ENCODE measurements around the gene MAP1B.

Gene MAP1B

GRCh38 chr5:72106817-72107130 lies 501 bp upstream of the MAP1B start:
- peak overlapping the region; percentile 97 for H3K4me3 ChIP-seq (ENCODE audit: low read length)
- H3K9me3 ChIP-seq (replicated peaks; ENCODE audit: low read length): no peaks in the 10 kb centered on the region
- no peaks in the 10 kb centered on the region for H3K27me3 ChIP-seq (ENCODE audit: control insufficient read depth, insufficient read depth, low read length)
- peaks cover 25% of the 10 kb centered on the region for H3K4me1 ChIP-seq (ENCODE audit: control insufficient read depth, insufficient read depth, low read length)
- H3K4me2 ChIP-seq (ENCODE audit: low read length): peak overlapping the region; percentile 93
- H3K9ac ChIP-seq (ENCODE audit: low read depth, low read length): peak overlapping the region; percentile 89
- peaks cover 9% of the 10 kb centered on the region for H3K36me3 ChIP-seq (ENCODE audit: insufficient read depth, low read length)

GRCh38 chr5:72107901-72108201 lies 576 bp downstream of the MAP1B start:
- Histone ChIP-seq H3K9ac (ENCODE audit: low read depth, low read length) (peak overlapping the region; percentile 89), H3K9me3 (replicated peaks; ENCODE audit: low read length) (no peaks in the 10 kb centered on the region), H3K4me1 (ENCODE audit: control insufficient read depth, insufficient read depth, low read length) (peaks cover 24% of the 10 kb centered on the region), H3K36me3 (ENCODE audit: insufficient read depth, low read length) (peaks cover 9% of the 10 kb centered on the region), H3K4me2 (ENCODE audit: low read length) (peak overlapping the region; percentile 93), H3K4me3 (ENCODE audit: low read length) (peak overlapping the region; percentile 97), H3K27me3 (ENCODE audit: control insufficient read depth, insufficient read depth, low read length) (no peaks in the 10 kb centered on the region)

GRCh38 chr5:72108202-72109061 lies 1.2 kb downstream of the MAP1B start:
- H3K36me3 ChIP-seq (ENCODE audit: insufficient read depth, low read length): peaks cover 9% of the 10 kb centered on the region
- H3K4me1 ChIP-seq (ENCODE audit: control insufficient read depth, insufficient read depth, low read length): peaks cover 24% of the 10 kb centered on the region
- H3K4me3 ChIP-seq (ENCODE audit: low read length): peak overlapping the region; percentile 97
- peak overlapping the region; percentile 89 for H3K9ac ChIP-seq (ENCODE audit: low read depth, low read length)
- no peaks in the 10 kb centered on the region for H3K27me3 ChIP-seq (ENCODE audit: control insufficient read depth, insufficient read depth, low read length)
- H3K4me2 ChIP-seq (ENCODE audit: low read length): peak overlapping the region; percentile 93
- no peaks in the 10 kb centered on the region for H3K9me3 ChIP-seq (replicated peaks; ENCODE audit: low read length)

GRCh38 chr5:72109062-72109411 lies 1.8 kb downstream of the MAP1B start:
- no peaks in the 10 kb centered on the region for H3K27me3 ChIP-seq (ENCODE audit: control insufficient read depth, insufficient read depth, low read length)
- peak overlapping the region; percentile 89 for H3K9ac ChIP-seq (ENCODE audit: low read depth, low read length)
- H3K4me2 ChIP-seq (ENCODE audit: low read length): peak overlapping the region; percentile 93
- peaks cover 13% of the 10 kb centered on the region for H3K36me3 ChIP-seq (ENCODE audit: insufficient read depth, low read length)
- no peaks in the 10 kb centered on the region for H3K9me3 ChIP-seq (replicated peaks; ENCODE audit: low read length)
- H3K4me1 ChIP-seq (ENCODE audit: control insufficient read depth, insufficient read depth, low read length): peaks cover 24% of the 10 kb centered on the region
- peak overlapping the region; percentile 97 for H3K4me3 ChIP-seq (ENCODE audit: low read length)

- H3K27me3 ChIP-seq (ENCODE audit: control insufficient read depth, insufficient read depth, low read length): no peaks in the 10 kb centered on the region
- peak overlapping the region; percentile 89 for H3K9ac ChIP-seq (ENCODE audit: low read depth, low read length)
- H3K9me3 ChIP-seq (replicated peaks; ENCODE audit: low read length): no peaks in the 10 kb centered on the region
- peak overlapping the region; percentile 97 for H3K4me3 ChIP-seq (ENCODE audit: low read length)
- peaks cover 24% of the 10 kb centered on the region for H3K4me1 ChIP-seq (ENCODE audit: control insufficient read depth, insufficient read depth, low read length)
- H3K36me3 ChIP-seq (ENCODE audit: insufficient read depth, low read length): peaks cover 19% of the 10 kb centered on the region
- peak overlapping the region; percentile 93 for H3K4me2 ChIP-seq (ENCODE audit: low read length)
These were observed 2.4 kb downstream of the MAP1B start for GRCh38 chr5:72109625-72110024.

- Histone ChIP-seq H3K36me3 (ENCODE audit: insufficient read depth, low read length) (peaks cover 28% of the 10 kb centered on the region), H3K4me3 (ENCODE audit: low read length) (peak overlapping the region; percentile 97), H3K27me3 (ENCODE audit: control insufficient read depth, insufficient read depth, low read length) (no peaks in the 10 kb centered on the region)
These were observed 3.2 kb downstream of the MAP1B start for GRCh38 chr5:72110394-72111013.

GRCh38 chr5:72112389-72112788 lies 5.1 kb downstream of the MAP1B start:
- H3K4me2 ChIP-seq (ENCODE audit: low read length): peak overlapping the region; percentile 12
- no peaks in the 10 kb centered on the region for H3K9me3 ChIP-seq (replicated peaks; ENCODE audit: low read length)
- no peaks in the 10 kb centered on the region for H3K27me3 ChIP-seq (ENCODE audit: control insufficient read depth, insufficient read depth, low read length)
- H3K4me1 ChIP-seq (ENCODE audit: control insufficient read depth, insufficient read depth, low read length): peaks cover 20% of the 10 kb centered on the region
- peaks cover 47% of the 10 kb centered on the region for H3K36me3 ChIP-seq (ENCODE audit: insufficient read depth, low read length)
- no peak overlapping the region for H3K4me3 ChIP-seq (ENCODE audit: low read length)
- H3K9ac ChIP-seq (ENCODE audit: low read depth, low read length): no peak overlapping the region

More at GRCh38 chr5:72110394-72111013, 3.2 kb downstream of the MAP1B start:
- H3K4me2 ChIP-seq (ENCODE audit: low read length): peak overlapping the region; percentile 93
- H3K9me3 ChIP-seq (replicated peaks; ENCODE audit: low read length): no peaks in the 10 kb centered on the region
- peak overlapping the region; percentile 89 for H3K9ac ChIP-seq (ENCODE audit: low read depth, low read length)
- H3K4me1 ChIP-seq (ENCODE audit: control insufficient read depth, insufficient read depth, low read length): peaks cover 24% of the 10 kb centered on the region

GRCh38 chr5:72114629-72115028 lies 7.4 kb downstream of the MAP1B start:
- Histone ChIP-seq H3K4me1 (ENCODE audit: control insufficient read depth, insufficient read depth, low read length) (peaks cover 17% of the 10 kb centered on the region), H3K36me3 (ENCODE audit: insufficient read depth, low read length) (peaks cover 66% of the 10 kb centered on the region), H3K27me3 (ENCODE audit: control insufficient read depth, insufficient read depth, low read length) (no peaks in the 10 kb centered on the region), H3K9me3 (replicated peaks; ENCODE audit: low read length) (no peaks in the 10 kb centered on the region), H3K9ac (ENCODE audit: low read depth, low read length) (no peak overlapping the region), H3K4me3 (ENCODE audit: low read length) (no peak overlapping the region), H3K4me2 (ENCODE audit: low read length) (no peak overlapping the region)

- no peak overlapping the region for H3K4me2 ChIP-seq (ENCODE audit: low read length)
- H3K9me3 ChIP-seq (replicated peaks; ENCODE audit: low read length): no peaks in the 10 kb centered on the region
- H3K36me3 ChIP-seq (ENCODE audit: insufficient read depth, low read length): peaks cover 63% of the 10 kb centered on the region
- no peak overlapping the region for H3K9ac ChIP-seq (ENCODE audit: low read depth, low read length)
- H3K4me3 ChIP-seq (ENCODE audit: low read length): no peak overlapping the region
- peaks cover 10% of the 10 kb centered on the region for H3K4me1 ChIP-seq (ENCODE audit: control insufficient read depth, insufficient read depth, low read length)
- H3K27me3 ChIP-seq (ENCODE audit: control insufficient read depth, insufficient read depth, low read length): no peaks in the 10 kb centered on the region
These were observed 8.0 kb downstream of the MAP1B start for GRCh38 chr5:72115296-72115695.

- Histone ChIP-seq H3K4me2 (ENCODE audit: low read length) (no peak overlapping the region), H3K9me3 (replicated peaks; ENCODE audit: low read length) (no peaks in the 10 kb centered on the region), H3K4me3 (ENCODE audit: low read length) (no peak overlapping the region), H3K4me1 (ENCODE audit: control insufficient read depth, insufficient read depth, low read length) (peaks cover 3% of the 10 kb centered on the region), H3K27me3 (ENCODE audit: control insufficient read depth, insufficient read depth, low read length) (no peaks in the 10 kb centered on the region), H3K36me3 (ENCODE audit: insufficient read depth, low read length) (peaks cover 79% of the 10 kb centered on the region), H3K9ac (ENCODE audit: low read depth, low read length) (no peak overlapping the region)
These were observed 10.0 kb downstream of the MAP1B start for GRCh38 chr5:72117307-72117706.

- H3K9me3 ChIP-seq (replicated peaks; ENCODE audit: low read length): no peaks in the 10 kb centered on the region
- no peak overlapping the region for H3K4me2 ChIP-seq (ENCODE audit: low read length)
- no peak overlapping the region for H3K9ac ChIP-seq (ENCODE audit: low read depth, low read length)
- H3K4me1 ChIP-seq (ENCODE audit: control insufficient read depth, insufficient read depth, low read length): peaks cover 17% of the 10 kb centered on the region
- no peak overlapping the region for H3K4me3 ChIP-seq (ENCODE audit: low read length)
- H3K27me3 ChIP-seq (ENCODE audit: control insufficient read depth, insufficient read depth, low read length): no peaks in the 10 kb centered on the region
- H3K36me3 ChIP-seq (ENCODE audit: insufficient read depth, low read length): peaks cover 71% of the 10 kb centered on the region
These were observed 13.9 kb downstream of the MAP1B start for GRCh38 chr5:72121052-72121779.

All from skeletal muscle satellite cell (primary cell).